Heart left ventricle (tissue), 16 donors: ENCODE results near the gene CDX1. TPM values are rescaled to one million over a fixed set of nuclear protein-coding genes. Genes with fewer than 3 reads are reported as not detected.

Source experiments
- ATAC-seq, 4 donors: fragments of 200-7000 bp; cut with Tn5 transposase; one replicate each; pipeline ENCODE4 v1.9.1; 2020 to 2022; ENCODE audit warnings: moderate library complexity in 4 of 4, mild to moderate bottlenecking in 3 of 4, moderate number of reproducible peaks in 1 of 4
- DNase-seq, 5 donors: peaks; one replicate each; pipeline ENCODE4 v3.0.0-alpha.2; 2020
- H3K27ac ChIP-seq, 12 donors: fragments of 200-600 bp; sonication (generic) in 4 of 12; one replicate each; pipeline versions ENCODE4 v1.5.0 to v1.8.0; 2016 to 2022; ENCODE audit warnings: mild to moderate bottlenecking in 2 of 12
- H3K27me3 ChIP-seq, 9 donors: fragments of 200-600 bp; sonication (generic) in 2 of 9; one replicate each; pipeline versions ENCODE4 v1.5.1 to v1.8.0; 2016 to 2022; ENCODE audit warnings: mild to moderate bottlenecking in 3 of 9
- H3K36me3 ChIP-seq, 9 donors: fragments of 200-600 bp; sonication (generic) in 2 of 9; one replicate each; pipeline versions ENCODE4 v1.5.0 to v1.8.0; 2018 to 2022; ENCODE audit warnings: mild to moderate bottlenecking in 2 of 9
- H3K4me1 ChIP-seq, 12 donors: fragments of 200-600 bp; sonication (generic) in 4 of 12; one replicate each; pipeline versions ENCODE4 v1.5.0 to v1.8.0; 2016 to 2022; ENCODE audit warnings: mild to moderate bottlenecking in 3 of 12
- H3K4me3 ChIP-seq, 12 donors: fragments of 200-600 bp; sonication (generic) in 4 of 12; one replicate each; pipeline versions ENCODE4 v1.5.0 to v1.8.0; 2017 to 2022; ENCODE audit warnings: mild to moderate bottlenecking in 9 of 12, moderate library complexity in 4 of 12
- H3K9me3 ChIP-seq, 12 donors: fragments of 200-600 bp; sonication (generic) in 4 of 12; one replicate each; pipeline versions ENCODE4 v1.5.0 to v1.8.0; 2016 to 2022; ENCODE audit warnings: mild to moderate bottlenecking in 1 of 12
- CTCF ChIP-seq, 12 donors: fragments of 200-600 bp; sonication (generic) in 4 of 12; IDR thresholded peaks; one replicate each; pipeline versions ENCODE4 v1.5.0 to v1.8.0; 2018 to 2022; ENCODE audit warnings: antibody characterized with exemption in 12 of 12, mild to moderate bottlenecking in 5 of 12
- POLR2A ChIP-seq, 2 donors: fragments of 450-650 bp; IDR thresholded peaks; one replicate each; pipeline ENCODE4 v1.6.1; 2017; ENCODE audit warnings: antibody characterized with exemption in 2 of 2, mild to moderate bottlenecking in 2 of 2, moderate library complexity in 2 of 2
- WGBS, 4 donors: extraction: QIAGEN DNeasy Blood & Tissue Kit in 2 of 4; methylation state at CpG; one replicate each; pipeline versions ENCODE4 v1.1.5 to v1.1.7; 2013 to 2018; 5-methylcytosine and 5-hydroxymethylcytosine counted together
- intact Hi-C, 10 donors: fragments of 100-400 bp; cut with DNase I; formaldehyde crosslinking; loops; one replicate each; pipeline versions ENCODE4 v1.11.1 to v1.14.2; 2022
- polyA plus RNA-seq, 2 donors: library from polyadenylated mRNA; stranded (reverse); fragments of 200-250 nt; gene quantifications; one replicate each; pipeline ENCODE4 v1.2.3, GENCODE V29; 2013
- total RNA-seq, 9 donors: library from RNA; depleted of rRNA in 2 of 9; stranded (reverse); fragments of >200 nt in 2 of 9; fragmentation: NEBNext Ultra II Directional in 3 of 9; extraction: Animal tissue kit (Norgen Biotek cat#: 25700) in 3 of 9; gene quantifications; one replicate each; pipeline versions ENCODE4 v1.1.0 to v1.2.4, GENCODE V29; 2016 to 2023
- donor health status: ischemic (EF 13 %, LVEDD 7.1; RV severe dilation, severe dysfunction).
- donor health status: healthy with polysubstance abuse.
- donor health status: DM: no; HTN: yes; CAD: no.
- donor health status: DM: no; HTN: no; CAD: no.
- donor health status: ischemic (EF 25% LVEDD 6.9; RV normal size, moderate dysfunction).
- donor health status: ischemic (EF 25% LVEDD 5.7; RV mildly dilated, moderate dysfunction).
- donor health status: healthy.
- donor health status: DM: yes; HTN: yes; CAD: no.
- donor health status: ischemic (EF 35%, LVEDD 5.7; RV mildly dilated, moderate dysfunction).
- donor health status: nonischemic (EF 11% LVEDD 7.7; RV severe dilation, severe dysfunction).
- donor health status: DM: yes; HTN: yes; CAD: no.
- donor health status: PGD.
- donor health status: ischemic (EF 29% LVEDD 5.4; RV normal size, mild dysfunction).
- donor health status: nonischemic (EF 23%, LVEDD 6.1; RV moderate dilation, normal function).

The CDX1 gene
- total and polyA plus RNA-seq, 11 donors, result 0.17 to 0.29 (median 0.29) TPM; not detected in 8

GRCh38 chr5:150122158-150122510, 44.4 kb upstream of the CDX1 start:
- peak overlapping the region in 1 of 12 donors; percentile 11 for H3K27ac ChIP-seq
- H3K4me1 ChIP-seq, result peaks cover 0 to 28% (median 0%) of the 10 kb centered on the region in 12 donors
- 58 to 64% (median 61%) methylated on average over 5 of the region's 5 CpGs for WGBS, 4 donors
- peaks cover 0 to 97% (median 53%) of the 10 kb centered on the region in 9 donors for H3K36me3 ChIP-seq
- DNase-seq (peak in 3 of 5 donors; percentile 27 to 33 (median 32)), ATAC-seq (no peak)
- TF ChIP-seq CTCF (IDR thresholded peaks at IDR 0.05), result peak in 5 of 12 donors; percentile 13 to 23 (median 16)
- no peak for TF ChIP-seq POLR2A (IDR thresholded peaks at IDR 0.05)
- intact Hi-C loops, result loop anchor here in 1 of 10 donors (10.0 kb wide), 1 partner anchor 233 kb away; the partner anchor contains the start of gene TCOF1
- H3K9me3 ChIP-seq, result no peaks in the 10 kb centered on the region
- H3K27me3 ChIP-seq, result no peaks in the 10 kb centered on the region
- H3K4me3 ChIP-seq, result no peak overlapping the region

- Histone ChIP-seq H3K4me1 (peaks cover 0 to 28% (median 0%) of the 10 kb centered on the region in 12 donors), H3K27ac (peak overlapping the region in 2 of 12 donors; percentile 11 to 54), H3K36me3 (peaks cover 0 to 98% (median 54%) of the 10 kb centered on the region in 9 donors), H3K4me3 (no peak overlapping the region), H3K9me3 (no peaks in the 10 kb centered on the region), H3K27me3 (no peaks in the 10 kb centered on the region)
- peak in 3 of 5 donors; percentile 20 to 27 (median 21) for DNase-seq
- WGBS, 4 donors, result 83 to 94% (median 91%) methylated on average over 8 to 15 of the region's 15 CpGs
- no peak for ATAC-seq
- intact Hi-C loops, result loop anchor here in 1 of 10 donors (10.0 kb wide), 1 partner anchor 232 kb away; the partner anchor contains the start of gene TCOF1
- no peak for TF ChIP-seq POLR2A (IDR thresholded peaks at IDR 0.05)
- TF ChIP-seq CTCF (IDR thresholded peaks at IDR 0.05), result no peak
Observed at GRCh38 chr5:150122536-150123481, 43.8 kb upstream of the CDX1 start.

GRCh38 chr5:150123542-150123941, 43.0 kb upstream of the CDX1 start:
- H3K27ac ChIP-seq, result peak overlapping the region in 1 of 12 donors; percentile 54
- TF ChIP-seq CTCF (IDR thresholded peaks at IDR 0.05), result no peak
- no peak for TF ChIP-seq POLR2A (IDR thresholded peaks at IDR 0.05)
- H3K27me3 ChIP-seq, result no peaks in the 10 kb centered on the region
- intact Hi-C loops, result loop anchor here in 1 of 10 donors (10.0 kb wide), 1 partner anchor 231 kb away; the partner anchor contains the start of gene TCOF1
- H3K36me3 ChIP-seq, result peaks cover 0 to 98% (median 49%) of the 10 kb centered on the region in 9 donors
- DNase-seq (no peak), ATAC-seq (no peak)
- H3K9me3 ChIP-seq, result no peaks in the 10 kb centered on the region
- H3K4me1 ChIP-seq, result peaks cover 0 to 28% (median 0%) of the 10 kb centered on the region in 12 donors
- H3K4me3 ChIP-seq, result no peak overlapping the region
- WGBS, 4 donors, result 69 to 85% (median 77%) methylated on average over 4 of the region's 4 CpGs

- Histone ChIP-seq H3K4me3 (no peak overlapping the region), H3K4me1 (peaks cover 0 to 28% (median 0%) of the 10 kb centered on the region in 12 donors), H3K36me3 (peaks cover 0 to 98% (median 49%) of the 10 kb centered on the region in 9 donors), H3K9me3 (no peaks in the 10 kb centered on the region), H3K27me3 (no peaks in the 10 kb centered on the region), H3K27ac (peak overlapping the region in 1 of 12 donors; percentile 54)
- intact Hi-C loops, result loop anchor here in 1 of 10 donors (10.0 kb wide), 1 partner anchor 231 kb away; the partner anchor contains the start of gene TCOF1
- WGBS, 4 donors, result 87 to 90% (median 88%) methylated on average over 9 to 11 of the region's 11 CpGs
- DNase-seq (peak in 2 of 5 donors; percentile 26 to 62), ATAC-seq (peak in 1 of 4 donors; percentile 20)
- no peak for TF ChIP-seq CTCF (IDR thresholded peaks at IDR 0.05)
- no peak for TF ChIP-seq POLR2A (IDR thresholded peaks at IDR 0.05)
Observed at GRCh38 chr5:150124111-150124557, 42.4 kb upstream of the CDX1 start.
